HL-60 (cell line): Measurements from ENCODE around the gene SLC45A1.

Experiments
- DNase-seq, 2 experiments: peaks; one replicate each; pipeline ENCODE4 v3.0.0-alpha.2; 2010 to 2020; ENCODE audit warnings: low read depth in 1 of 2, low spot score in 1 of 2
- H3K27ac ChIP-seq: fragments of 250-450 bp; sonication (Bioruptor Pico); replicated peaks from 2 replicates; pipeline ENCODE4 v1.5.1; 2020; ENCODE audit warnings: mild to moderate bottlenecking, moderate library complexity
- H3K27me3 ChIP-seq: fragments of 250-450 bp; sonication (Bioruptor Pico); 2 replicates; pipeline ENCODE4 v1.5.1; 2021; ENCODE audit warnings: mild to moderate bottlenecking, moderate library complexity; ENCODE audit not compliant: insufficient read depth, poor library complexity, severe bottlenecking
- H3K4me3 ChIP-seq: replicated peaks from 2 replicates; pipeline ENCODE4 v1.5.1; 2011; ENCODE audit warnings: mild to moderate bottlenecking, control low read depth, low read length; ENCODE audit not compliant: insufficient read depth
- GABPA ChIP-seq: IDR thresholded peaks from 2 replicates; pipeline ENCODE4 v1.6.1; 2012; ENCODE audit warnings: low read depth
- POLR2AphosphoS5 ChIP-seq: IDR thresholded peaks from 2 replicates; pipeline ENCODE4 v1.6.1; 2012; ENCODE audit warnings: low read depth
- SPI1 ChIP-seq: IDR thresholded peaks from 2 replicates; pipeline ENCODE4 v1.6.1; 2012; ENCODE audit warnings: low read depth, mild to moderate bottlenecking, borderline replicate concordance
- TF ChIP-seq, protein P1 (sequence below): IDR thresholded peaks from 2 replicates; pipeline ENCODE4 v1.6.1; 2012; ENCODE audit warnings: low read depth; ENCODE audit not compliant: insufficient replicate concordance
- TF ChIP-seq, protein P2 (sequence below): IDR thresholded peaks from one replicate; pipeline ENCODE4 v1.5.1; 2011; ENCODE audit warnings: low read length, control low read depth, inconsistent platforms; ENCODE audit not compliant: insufficient read depth

SLC45A1 gene

DNA sequence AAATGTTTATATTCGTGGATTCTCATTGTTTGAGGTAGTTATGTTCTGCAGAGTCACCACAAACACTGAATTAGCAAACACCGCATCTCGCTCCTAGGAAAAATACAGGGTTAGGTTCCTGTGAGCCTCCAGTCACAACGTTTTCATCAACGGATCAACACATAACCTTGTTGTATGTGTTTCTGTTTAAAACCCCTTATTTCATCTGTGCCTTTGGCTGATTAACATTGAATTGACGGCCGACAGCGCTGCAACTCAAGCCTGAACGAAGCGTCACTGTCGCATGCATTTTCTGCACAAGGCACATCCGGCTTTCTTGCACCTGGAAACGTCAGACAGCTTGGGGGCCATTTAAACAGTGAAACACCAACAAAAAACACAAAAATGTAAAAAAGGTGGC, 8.4 kb downstream of the SLC45A1 start:
- H3K27me3 ChIP-seq: no peaks in the 10 kb centered on the region
- no peak for DNase-seq
- H3K4me3 ChIP-seq: no peak overlapping the region
- H3K27ac ChIP-seq: no peak overlapping the region
- TF ChIP-seq GABPA (no peak), POLR2AphosphoS5 (no peak), SPI1 (no peak)
- TF ChIP-seq, protein P1, sequence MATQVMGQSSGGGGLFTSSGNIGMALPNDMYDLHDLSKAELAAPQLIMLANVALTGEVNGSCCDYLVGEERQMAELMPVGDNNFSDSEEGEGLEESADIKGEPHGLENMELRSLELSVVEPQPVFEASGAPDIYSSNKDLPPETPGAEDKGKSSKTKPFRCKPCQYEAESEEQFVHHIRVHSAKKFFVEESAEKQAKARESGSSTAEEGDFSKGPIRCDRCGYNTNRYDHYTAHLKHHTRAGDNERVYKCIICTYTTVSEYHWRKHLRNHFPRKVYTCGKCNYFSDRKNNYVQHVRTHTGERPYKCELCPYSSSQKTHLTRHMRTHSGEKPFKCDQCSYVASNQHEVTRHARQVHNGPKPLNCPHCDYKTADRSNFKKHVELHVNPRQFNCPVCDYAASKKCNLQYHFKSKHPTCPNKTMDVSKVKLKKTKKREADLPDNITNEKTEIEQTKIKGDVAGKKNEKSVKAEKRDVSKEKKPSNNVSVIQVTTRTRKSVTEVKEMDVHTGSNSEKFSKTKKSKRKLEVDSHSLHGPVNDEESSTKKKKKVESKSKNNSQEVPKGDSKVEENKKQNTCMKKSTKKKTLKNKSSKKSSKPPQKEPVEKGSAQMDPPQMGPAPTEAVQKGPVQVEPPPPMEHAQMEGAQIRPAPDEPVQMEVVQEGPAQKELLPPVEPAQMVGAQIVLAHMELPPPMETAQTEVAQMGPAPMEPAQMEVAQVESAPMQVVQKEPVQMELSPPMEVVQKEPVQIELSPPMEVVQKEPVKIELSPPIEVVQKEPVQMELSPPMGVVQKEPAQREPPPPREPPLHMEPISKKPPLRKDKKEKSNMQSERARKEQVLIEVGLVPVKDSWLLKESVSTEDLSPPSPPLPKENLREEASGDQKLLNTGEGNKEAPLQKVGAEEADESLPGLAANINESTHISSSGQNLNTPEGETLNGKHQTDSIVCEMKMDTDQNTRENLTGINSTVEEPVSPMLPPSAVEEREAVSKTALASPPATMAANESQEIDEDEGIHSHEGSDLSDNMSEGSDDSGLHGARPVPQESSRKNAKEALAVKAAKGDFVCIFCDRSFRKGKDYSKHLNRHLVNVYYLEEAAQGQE: no peak
- TF ChIP-seq, protein P2, sequence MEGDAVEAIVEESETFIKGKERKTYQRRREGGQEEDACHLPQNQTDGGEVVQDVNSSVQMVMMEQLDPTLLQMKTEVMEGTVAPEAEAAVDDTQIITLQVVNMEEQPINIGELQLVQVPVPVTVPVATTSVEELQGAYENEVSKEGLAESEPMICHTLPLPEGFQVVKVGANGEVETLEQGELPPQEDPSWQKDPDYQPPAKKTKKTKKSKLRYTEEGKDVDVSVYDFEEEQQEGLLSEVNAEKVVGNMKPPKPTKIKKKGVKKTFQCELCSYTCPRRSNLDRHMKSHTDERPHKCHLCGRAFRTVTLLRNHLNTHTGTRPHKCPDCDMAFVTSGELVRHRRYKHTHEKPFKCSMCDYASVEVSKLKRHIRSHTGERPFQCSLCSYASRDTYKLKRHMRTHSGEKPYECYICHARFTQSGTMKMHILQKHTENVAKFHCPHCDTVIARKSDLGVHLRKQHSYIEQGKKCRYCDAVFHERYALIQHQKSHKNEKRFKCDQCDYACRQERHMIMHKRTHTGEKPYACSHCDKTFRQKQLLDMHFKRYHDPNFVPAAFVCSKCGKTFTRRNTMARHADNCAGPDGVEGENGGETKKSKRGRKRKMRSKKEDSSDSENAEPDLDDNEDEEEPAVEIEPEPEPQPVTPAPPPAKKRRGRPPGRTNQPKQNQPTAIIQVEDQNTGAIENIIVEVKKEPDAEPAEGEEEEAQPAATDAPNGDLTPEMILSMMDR: no peak

DNA sequence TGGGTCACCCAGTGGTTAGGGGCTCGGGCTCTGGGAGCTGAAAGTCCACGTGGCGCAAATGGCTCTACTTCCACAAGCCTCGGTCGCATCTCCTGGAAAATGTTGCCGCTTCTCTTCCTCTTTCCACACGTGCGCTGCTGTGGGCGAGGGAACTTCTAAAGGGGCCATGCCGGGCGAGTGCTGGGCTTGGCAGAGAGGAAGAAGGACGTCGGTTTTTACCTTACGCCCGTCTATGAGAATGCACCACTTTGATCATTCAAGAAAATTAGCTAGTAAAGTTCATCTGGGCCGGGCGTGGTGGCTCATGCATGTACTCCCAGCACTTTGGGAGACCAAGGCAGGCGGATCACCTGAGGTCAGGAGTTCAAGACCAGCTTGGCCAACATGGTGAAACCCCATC, 10.4 kb downstream of the SLC45A1 start:
- peak in 1 of 2 experiments; percentile 36 for DNase-seq
- peak; percentile 71 for TF ChIP-seq SPI1
- TF ChIP-seq GABPA: no peak
- Histone ChIP-seq H3K27me3 (no peaks in the 10 kb centered on the region), H3K4me3 (no peak overlapping the region), H3K27ac (no peak overlapping the region)

DNA sequence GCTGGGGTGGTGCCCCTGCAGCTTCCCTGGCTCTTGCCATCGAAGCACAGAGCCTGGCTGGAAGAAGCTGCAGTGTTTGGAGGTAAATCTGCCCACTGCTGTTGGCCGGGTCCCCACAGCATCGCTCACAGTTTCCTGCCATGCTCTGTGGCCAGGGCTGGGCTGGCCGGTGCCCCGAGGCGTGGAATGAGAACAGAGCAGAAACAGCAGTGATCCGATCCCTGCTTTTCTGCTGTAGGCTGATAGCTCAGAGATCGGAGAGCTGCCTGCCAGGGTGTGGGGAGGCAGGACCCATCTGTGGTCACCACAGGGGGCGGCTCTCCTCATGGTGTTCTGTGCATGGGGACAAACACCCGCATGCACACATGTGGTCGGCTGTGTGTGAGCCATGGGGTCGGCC, 11.5 kb downstream of the SLC45A1 start:
- Histone ChIP-seq H3K4me3 (no peak overlapping the region), H3K27ac (no peak overlapping the region), H3K27me3 (no peaks in the 10 kb centered on the region)
- TF ChIP-seq, protein P1: no peak
- TF ChIP-seq GABPA: no peak
- TF ChIP-seq POLR2AphosphoS5: no peak
- no peak for TF ChIP-seq SPI1
- TF ChIP-seq, protein P2: no peak
- DNase-seq: no peak

DNA sequence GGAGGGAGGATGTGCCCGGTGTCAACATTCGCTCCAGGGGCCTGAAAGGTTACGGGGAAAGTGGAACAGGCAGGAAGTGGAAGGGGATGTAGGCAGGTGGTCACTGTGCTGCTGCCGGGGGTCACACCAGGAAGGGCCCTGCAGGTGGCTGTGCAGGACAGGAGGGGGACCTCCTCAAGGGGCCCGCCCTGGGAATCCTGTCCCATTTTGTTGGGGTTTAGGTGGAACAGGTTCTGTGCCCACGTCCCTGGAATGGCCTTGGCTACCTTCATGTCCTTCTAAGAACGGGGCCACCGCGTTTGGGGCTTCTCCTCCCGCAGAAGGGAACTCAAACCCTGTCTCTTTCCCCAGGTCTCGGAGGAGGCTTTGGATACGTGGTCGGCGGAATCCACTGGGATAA, 11.9 kb downstream of the SLC45A1 start:
- no peak overlapping the region for H3K27ac ChIP-seq
- DNase-seq: no peak
- no peaks in the 10 kb centered on the region for H3K27me3 ChIP-seq
- TF ChIP-seq SPI1 (no peak), POLR2AphosphoS5 (no peak), GABPA (no peak)
- TF ChIP-seq, protein P2: no peak
- TF ChIP-seq, protein P1: no peak
- no peak overlapping the region for H3K4me3 ChIP-seq
